Nephron (organoid): ENCODE data around the gene NRXN2.

Experiments
- H3K27ac Mint-ChIP-seq, 3 experiments: 2 replicates each; pipeline ENCODE4 v1.8.0; 2020; ENCODE audit warnings: mixed read lengths in 3 of 3, mild to moderate bottlenecking in 2 of 3, moderate library complexity in 1 of 3
- H3K27me3 Mint-ChIP-seq: 2 replicates; pipeline ENCODE4 v1.8.0; 2021; ENCODE audit warnings: low read depth, mild to moderate bottlenecking, moderate library complexity, mixed read lengths
- H3K36me3 Mint-ChIP-seq: 2 replicates; pipeline ENCODE4 v1.8.0; 2020; ENCODE audit warnings: low read depth, mixed read lengths
- H3K4me1 Mint-ChIP-seq: 2 replicates; pipeline ENCODE4 v1.8.0; 2020; ENCODE audit warnings: mixed read lengths
- H3K4me3 Mint-ChIP-seq, 3 experiments: 2 replicates each; pipeline ENCODE4 v1.8.0; 2020; ENCODE audit warnings: mild to moderate bottlenecking in 3 of 3, mixed read lengths in 3 of 3, moderate library complexity in 2 of 3
- H3K9me3 Mint-ChIP-seq: 2 replicates; pipeline ENCODE4 v1.8.0; 2020; ENCODE audit warnings: mixed read lengths
- CTCF ChIP-seq, 3 experiments: fragments of 200-600 bp; sonication (generic); IDR thresholded peaks; one replicate each; pipeline ENCODE4 v1.5.0; 2021; ENCODE audit warnings: antibody characterized with exemption in 3 of 3; ENCODE audit not compliant: unreplicated experiment in 3 of 3

Gene NRXN2

GRCh38 chr11:64696045-64696444 is 27.0 kb downstream of the NRXN2 start:
- H3K4me3 Mint-ChIP-seq = no peak overlapping the region
- peaks cover 70% of the 10 kb centered on the region for H3K27me3 Mint-ChIP-seq
- no peak for TF ChIP-seq CTCF (IDR thresholded peaks at IDR 0.05; ENCODE audit: unreplicated experiment in 3 of 3)
- H3K4me1 Mint-ChIP-seq = peaks cover 19% of the 10 kb centered on the region
- H3K9me3 Mint-ChIP-seq = no peaks in the 10 kb centered on the region
- no peaks in the 10 kb centered on the region for H3K36me3 Mint-ChIP-seq
- no peak overlapping the region for H3K27ac Mint-ChIP-seq

GRCh38 chr11:64695548-64695947 is 27.4 kb downstream of the NRXN2 start:
- no peak for TF ChIP-seq CTCF (IDR thresholded peaks at IDR 0.05; ENCODE audit: unreplicated experiment in 3 of 3)
- Mint-ChIP-seq H3K4me3 (no peak overlapping the region), H3K27me3 (peaks cover 70% of the 10 kb centered on the region), H3K9me3 (no peaks in the 10 kb centered on the region), H3K4me1 (peaks cover 24% of the 10 kb centered on the region), H3K27ac (peak overlapping the region in 1 of 3 experiments; percentile 55), H3K36me3 (no peaks in the 10 kb centered on the region)

DNA sequence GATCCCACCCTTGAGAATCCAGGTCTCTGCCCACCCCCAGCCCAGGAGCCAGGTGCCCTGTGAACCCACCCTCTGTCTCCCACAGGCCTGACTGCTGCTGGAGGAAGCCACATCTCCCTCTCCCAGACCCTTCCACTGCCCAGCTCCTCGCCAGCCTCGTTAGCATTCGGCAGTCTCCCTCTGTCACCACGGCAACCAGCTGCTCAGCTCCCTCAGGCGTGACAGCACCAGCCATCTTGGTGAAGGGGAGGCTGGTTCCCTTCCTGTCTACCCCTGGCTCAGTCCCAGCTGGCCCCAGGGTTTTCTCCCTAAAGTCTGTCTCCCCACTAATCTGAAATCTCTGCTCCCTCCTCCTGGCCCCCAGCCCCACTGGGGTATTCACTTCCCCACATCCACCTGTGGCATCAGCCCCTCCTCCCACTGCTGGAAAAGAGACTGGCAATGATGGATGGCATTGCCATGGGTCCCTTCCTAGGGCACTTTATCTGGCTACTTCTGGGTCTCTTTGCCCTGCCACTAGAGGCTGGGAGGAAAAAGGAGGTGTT is 28.1 kb downstream of the NRXN2 start:
- H3K4me1 Mint-ChIP-seq = peaks cover 25% of the 10 kb centered on the region
- no peak overlapping the region for H3K4me3 Mint-ChIP-seq
- peak overlapping the region; percentile 23 to 74 (median 55) for H3K27ac Mint-ChIP-seq
- no peak for TF ChIP-seq CTCF (IDR thresholded peaks at IDR 0.05; ENCODE audit: unreplicated experiment in 3 of 3)
- H3K9me3 Mint-ChIP-seq = no peaks in the 10 kb centered on the region
- H3K36me3 Mint-ChIP-seq = no peaks in the 10 kb centered on the region
- peaks cover 65% of the 10 kb centered on the region for H3K27me3 Mint-ChIP-seq

- peaks cover 28% of the 10 kb centered on the region for H3K4me1 Mint-ChIP-seq
- no peak for TF ChIP-seq CTCF (IDR thresholded peaks at IDR 0.05; ENCODE audit: unreplicated experiment in 3 of 3)
- H3K27me3 Mint-ChIP-seq = peaks cover 64% of the 10 kb centered on the region
- peak overlapping the region in 2 of 3 experiments; percentile 23 to 55 for H3K27ac Mint-ChIP-seq
- no peak overlapping the region for H3K4me3 Mint-ChIP-seq
- no peaks in the 10 kb centered on the region for H3K36me3 Mint-ChIP-seq
- H3K9me3 Mint-ChIP-seq = no peaks in the 10 kb centered on the region
These were observed 28.8 kb downstream of the NRXN2 start for GRCh38 chr11:64694026-64694755.

- Mint-ChIP-seq H3K27me3 (peaks cover 52% of the 10 kb centered on the region), H3K36me3 (no peaks in the 10 kb centered on the region), H3K4me1 (peaks cover 40% of the 10 kb centered on the region), H3K4me3 (peak overlapping the region; percentile 72 to 82 (median 79)), H3K9me3 (no peaks in the 10 kb centered on the region), H3K27ac (peak overlapping the region in 2 of 3 experiments; percentile 35 to 49)
- TF ChIP-seq CTCF (IDR thresholded peaks at IDR 0.05; ENCODE audit: unreplicated experiment in 3 of 3) = no peak
These were observed 30.1 kb downstream of the NRXN2 start for GRCh38 chr11:64692764-64693331.
